IPS-20b (cell line): ENCODE results near the gene SUSD4.

Source experiments
- H3K27ac ChIP-seq: one replicate; pipeline ENCODE4 v1.5.1; 2013; ENCODE audit warnings: low read length
- H3K27me3 ChIP-seq: 2 replicates; pipeline ENCODE4 v1.6.1; 2013; ENCODE audit warnings: mild to moderate bottlenecking, low read length, inconsistent platforms; ENCODE audit not compliant: insufficient read depth
- H3K36me3 ChIP-seq: 2 replicates; pipeline ENCODE4 v1.6.1; 2013; ENCODE audit warnings: low read depth, mild to moderate bottlenecking, inconsistent platforms, low read length, moderate library complexity; ENCODE audit not compliant: insufficient read depth
- H3K4me1 ChIP-seq: 2 replicates; pipeline ENCODE4 v1.6.1; 2013; ENCODE audit warnings: mild to moderate bottlenecking, control low read depth, inconsistent platforms, low read length, moderate library complexity; ENCODE audit not compliant: insufficient read depth
- H3K4me3 ChIP-seq: 2 replicates; pipeline ENCODE4 v1.5.1; 2013; ENCODE audit warnings: mild to moderate bottlenecking, low read length, inconsistent platforms
- H3K9ac ChIP-seq: 2 replicates; pipeline ENCODE4 v1.6.1; 2013; ENCODE audit warnings: low read depth, mild to moderate bottlenecking, inconsistent platforms, low read length, moderate library complexity
- H3K9me3 ChIP-seq: 2 replicates; pipeline ENCODE4 v1.6.1; 2013; ENCODE audit warnings: mild to moderate bottlenecking, low read depth, low read length, inconsistent platforms; ENCODE audit not compliant: insufficient read depth

The SUSD4 gene

GRCh38 chr1:223338811-223339746 is 24.9 kb downstream of the SUSD4 start:
- H3K36me3 ChIP-seq: no peaks in the 10 kb centered on the region
- no peaks in the 10 kb centered on the region for H3K4me1 ChIP-seq
- H3K9ac ChIP-seq: no peak overlapping the region
- no peak overlapping the region for H3K4me3 ChIP-seq
- H3K27ac ChIP-seq: no peak overlapping the region
- no peaks in the 10 kb centered on the region for H3K27me3 ChIP-seq
- H3K9me3 ChIP-seq: no peaks in the 10 kb centered on the region

GRCh38 chr1:223337174-223337869 is 26.7 kb downstream of the SUSD4 start:
- H3K27me3 ChIP-seq: no peaks in the 10 kb centered on the region
- H3K27ac ChIP-seq: no peak overlapping the region
- no peaks in the 10 kb centered on the region for H3K4me1 ChIP-seq
- no peaks in the 10 kb centered on the region for H3K9me3 ChIP-seq
- H3K4me3 ChIP-seq: no peak overlapping the region
- no peaks in the 10 kb centered on the region for H3K36me3 ChIP-seq
- no peak overlapping the region for H3K9ac ChIP-seq

DNA sequence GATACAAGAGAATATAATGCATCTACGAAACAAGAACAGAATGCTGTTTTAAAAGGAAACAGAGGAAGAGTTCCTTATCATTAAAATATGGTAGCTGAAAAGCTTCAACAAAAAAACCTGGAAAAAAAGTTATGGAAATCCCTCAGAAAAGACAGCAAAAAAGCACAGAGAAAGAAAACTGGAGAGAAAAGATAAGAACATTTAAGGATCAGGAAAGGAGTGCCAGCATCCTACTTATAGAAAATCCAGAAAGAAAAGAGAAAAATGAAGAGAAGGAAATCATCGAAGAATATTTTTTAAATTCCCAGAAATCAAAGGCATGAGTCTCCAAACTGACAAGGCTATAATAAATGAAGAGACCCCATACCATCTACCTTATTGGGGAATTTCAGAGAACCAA is 29.8 kb downstream of the SUSD4 start:
- H3K27ac ChIP-seq: no peak overlapping the region
- no peak overlapping the region for H3K4me3 ChIP-seq

DNA sequence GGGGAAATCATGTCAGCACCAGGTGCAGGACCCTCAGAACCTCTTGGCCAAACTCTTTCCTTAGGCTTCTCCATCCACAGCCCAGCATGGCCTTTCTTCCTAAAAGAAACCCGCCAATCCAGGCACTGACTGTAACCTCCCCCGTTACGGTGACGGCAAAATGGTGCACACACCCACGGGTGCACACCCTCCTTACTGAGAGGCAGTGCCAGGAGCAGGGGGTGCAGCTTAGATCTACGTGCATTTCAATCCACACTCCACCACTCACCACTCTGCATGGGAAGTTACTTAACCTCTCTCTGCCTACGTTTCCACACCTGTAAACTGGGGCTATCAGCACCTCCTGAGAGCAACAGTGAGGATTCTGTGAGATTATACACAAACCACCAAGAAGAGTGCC is 31.0 kb downstream of the SUSD4 start:
- Histone ChIP-seq H3K27ac (no peak overlapping the region), H3K36me3 (no peaks in the 10 kb centered on the region), H3K27me3 (no peaks in the 10 kb centered on the region), H3K4me1 (no peaks in the 10 kb centered on the region), H3K4me3 (no peak overlapping the region), H3K9me3 (no peaks in the 10 kb centered on the region), H3K9ac (no peak overlapping the region)

More for the DNA sequence above, 29.8 kb downstream of the SUSD4 start:
- H3K27me3 ChIP-seq: no peaks in the 10 kb centered on the region
- no peaks in the 10 kb centered on the region for H3K9me3 ChIP-seq
- H3K9ac ChIP-seq: no peak overlapping the region
- H3K4me1 ChIP-seq: no peaks in the 10 kb centered on the region
- no peaks in the 10 kb centered on the region for H3K36me3 ChIP-seq

DNA sequence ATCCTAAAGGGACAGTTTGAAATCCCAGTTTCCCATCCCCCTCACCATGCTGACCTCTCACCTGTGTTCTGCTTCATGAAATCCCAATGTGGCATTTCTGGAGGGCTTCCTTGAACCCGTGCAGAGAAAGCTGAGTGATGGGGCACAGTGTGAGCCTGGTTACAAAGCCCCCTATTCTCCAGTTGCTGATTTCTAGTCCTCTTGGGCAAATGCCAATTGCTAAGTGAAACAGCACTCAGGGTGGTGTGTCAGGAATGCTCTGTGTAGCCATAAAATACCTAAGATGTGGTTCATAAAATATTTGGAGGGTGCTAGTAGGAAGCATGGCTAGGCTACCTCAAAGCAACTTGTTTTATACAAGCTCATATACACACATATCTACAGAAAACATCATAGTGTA is 32.0 kb downstream of the SUSD4 start:
- Histone ChIP-seq H3K9me3 (no peaks in the 10 kb centered on the region), H3K4me1 (no peaks in the 10 kb centered on the region), H3K9ac (no peak overlapping the region), H3K36me3 (no peaks in the 10 kb centered on the region), H3K4me3 (no peak overlapping the region), H3K27me3 (no peaks in the 10 kb centered on the region), H3K27ac (no peak overlapping the region)

GRCh38 chr1:223331301-223331700 is 32.7 kb downstream of the SUSD4 start:
- H3K9ac ChIP-seq: no peak overlapping the region
- no peaks in the 10 kb centered on the region for H3K27me3 ChIP-seq
- H3K9me3 ChIP-seq: no peaks in the 10 kb centered on the region
- H3K36me3 ChIP-seq: no peaks in the 10 kb centered on the region
- no peak overlapping the region for H3K4me3 ChIP-seq
- no peaks in the 10 kb centered on the region for H3K4me1 ChIP-seq
- no peak overlapping the region for H3K27ac ChIP-seq

- Histone ChIP-seq H3K36me3 (no peaks in the 10 kb centered on the region), H3K9me3 (no peaks in the 10 kb centered on the region), H3K4me1 (no peaks in the 10 kb centered on the region), H3K27me3 (no peaks in the 10 kb centered on the region), H3K27ac (no peak overlapping the region), H3K4me3 (no peak overlapping the region), H3K9ac (no peak overlapping the region)
Measured at GRCh38 chr1:223330466-223330865, 33.5 kb downstream of the SUSD4 start.

- no peak overlapping the region for H3K27ac ChIP-seq
- H3K4me3 ChIP-seq: no peak overlapping the region
- no peaks in the 10 kb centered on the region for H3K27me3 ChIP-seq
- H3K9me3 ChIP-seq: no peaks in the 10 kb centered on the region
- no peaks in the 10 kb centered on the region for H3K36me3 ChIP-seq
- no peaks in the 10 kb centered on the region for H3K4me1 ChIP-seq
- H3K9ac ChIP-seq: no peak overlapping the region
Measured at GRCh38 chr1:223329664-223330415, 34.1 kb downstream of the SUSD4 start.

GRCh38 chr1:223329252-223329651 is 34.7 kb downstream of the SUSD4 start:
- no peaks in the 10 kb centered on the region for H3K27me3 ChIP-seq
- H3K9ac ChIP-seq: no peak overlapping the region
- H3K4me1 ChIP-seq: no peaks in the 10 kb centered on the region
- no peak overlapping the region for H3K4me3 ChIP-seq
- H3K27ac ChIP-seq: no peak overlapping the region
- no peaks in the 10 kb centered on the region for H3K9me3 ChIP-seq
- no peaks in the 10 kb centered on the region for H3K36me3 ChIP-seq

DNA sequence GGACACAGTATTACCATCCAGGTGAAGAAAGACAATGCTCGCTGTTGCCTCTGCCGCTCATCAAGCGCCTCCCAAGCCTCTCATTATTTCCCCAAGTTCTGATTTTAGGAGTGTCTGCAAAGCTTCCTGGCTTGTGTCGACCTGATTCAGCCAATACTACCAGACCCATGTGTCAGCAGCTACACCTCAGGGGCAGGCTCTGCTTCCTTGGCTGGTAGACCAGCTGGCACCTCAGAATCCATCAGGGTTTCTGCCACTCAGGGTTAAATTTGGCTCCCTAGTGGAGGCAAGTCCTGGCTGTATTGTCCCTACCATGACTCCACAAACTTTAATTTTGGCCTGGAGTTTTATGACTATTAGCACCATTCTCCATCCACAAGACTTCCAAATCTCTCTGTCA is 35.4 kb downstream of the SUSD4 start:
- no peak overlapping the region for H3K9ac ChIP-seq
- H3K27me3 ChIP-seq: no peaks in the 10 kb centered on the region
- H3K9me3 ChIP-seq: no peaks in the 10 kb centered on the region
- H3K4me1 ChIP-seq: no peaks in the 10 kb centered on the region
- H3K4me3 ChIP-seq: no peak overlapping the region
- H3K36me3 ChIP-seq: no peaks in the 10 kb centered on the region
- no peak overlapping the region for H3K27ac ChIP-seq

- Histone ChIP-seq H3K4me3 (no peak overlapping the region), H3K27me3 (no peaks in the 10 kb centered on the region), H3K4me1 (no peaks in the 10 kb centered on the region), H3K9ac (no peak overlapping the region), H3K27ac (no peak overlapping the region), H3K9me3 (no peaks in the 10 kb centered on the region), H3K36me3 (no peaks in the 10 kb centered on the region)
Measured at GRCh38 chr1:223326776-223327175, 37.2 kb downstream of the SUSD4 start.
